Astrocyte (in vitro differentiated cells and primary cell): Measurements from ENCODE around the gene NCOA3. TPM values are rescaled to one million over a fixed set of nuclear protein-coding genes. Genes with fewer than 3 reads are reported as not detected.

Source experiments
- DNase-seq: peaks from one replicate; pipeline ENCODE4 v3.0.0-alpha.2; 2010; ENCODE audit warnings: low read depth
- FAIRE-seq: peaks from 2 replicates; lab custom pipeline; 2011; peaks lifted over from hg19 to GRCh38; lab: Jason Lieb, UNC
- H2AFZ ChIP-seq: 2 replicates; pipeline ENCODE4 v1.6.0; 2012; ENCODE audit warnings: low read depth, low read length, inconsistent platforms
- H3K27ac ChIP-seq: 2 replicates; pipeline ENCODE4 v1.5.1; 2011; ENCODE audit warnings: low read depth, low read length, inconsistent platforms
- H3K27me3 ChIP-seq: 2 replicates; pipeline ENCODE4 v1.6.0; 2011; ENCODE audit warnings: low read length, inconsistent platforms; ENCODE audit not compliant: insufficient read depth
- H3K36me3 ChIP-seq: 2 replicates; pipeline ENCODE4 v1.5.1; 2011; ENCODE audit warnings: low read length, inconsistent platforms; ENCODE audit not compliant: insufficient read depth
- H3K4me1 ChIP-seq: 2 replicates; pipeline ENCODE4 v1.5.1; 2011; ENCODE audit warnings: low read length, inconsistent platforms; ENCODE audit not compliant: insufficient read depth
- H3K4me2 ChIP-seq: 2 replicates; pipeline ENCODE4 v1.6.0; 2012; ENCODE audit warnings: low read length, inconsistent platforms
- H3K4me3 ChIP-seq: 2 replicates; pipeline ENCODE4 v1.5.1; 2011; ENCODE audit warnings: low read depth, mild to moderate bottlenecking, low read length, inconsistent platforms; ENCODE audit not compliant: insufficient read depth
- H3K79me2 ChIP-seq: 2 replicates; pipeline ENCODE4 v1.6.0; 2012; ENCODE audit warnings: mild to moderate bottlenecking, low read length, inconsistent platforms; ENCODE audit not compliant: insufficient read depth
- H3K9ac ChIP-seq: 2 replicates; pipeline ENCODE4 v1.6.0; 2012; ENCODE audit warnings: mild to moderate bottlenecking, low read length, inconsistent platforms
- H3K9me3 ChIP-seq: 2 replicates; pipeline ENCODE4 v1.5.1; 2012; ENCODE audit warnings: low read depth, mild to moderate bottlenecking, low read length, inconsistent platforms; ENCODE audit not compliant: insufficient read depth
- H4K20me1 ChIP-seq: 2 replicates; pipeline ENCODE4 v1.6.0; 2012; ENCODE audit warnings: low read length, inconsistent platforms; ENCODE audit not compliant: insufficient read depth
- H3K27ac Mint-ChIP-seq: one replicate; pipeline ENCODE4 v1.8.0; 2021; ENCODE audit warnings: mild to moderate bottlenecking, mixed read lengths; ENCODE audit not compliant: unreplicated experiment
- H3K27me3 Mint-ChIP-seq: one replicate; pipeline ENCODE4 v1.8.0; 2021; ENCODE audit warnings: low read depth, mixed read lengths; ENCODE audit not compliant: unreplicated experiment
- H3K36me3 Mint-ChIP-seq: one replicate; pipeline ENCODE4 v1.8.0; 2021; ENCODE audit warnings: low read depth, mixed read lengths; ENCODE audit not compliant: unreplicated experiment
- H3K4me1 Mint-ChIP-seq: one replicate; pipeline ENCODE4 v1.8.0; 2021; ENCODE audit warnings: low read depth, mixed read lengths; ENCODE audit not compliant: unreplicated experiment
- H3K4me3 Mint-ChIP-seq: one replicate; pipeline ENCODE4 v1.8.0; 2021; ENCODE audit warnings: mild to moderate bottlenecking, moderate library complexity, mixed read lengths; ENCODE audit not compliant: unreplicated experiment
- H3K9me3 Mint-ChIP-seq: one replicate; pipeline ENCODE4 v1.8.0; 2021; ENCODE audit warnings: mild to moderate bottlenecking, mixed read lengths; ENCODE audit not compliant: unreplicated experiment
- EZH2 ChIP-seq: IDR thresholded peaks from 2 replicates; pipeline ENCODE4 v1.6.1; 2012; ENCODE audit warnings: mild to moderate bottlenecking, low read length, inconsistent platforms; ENCODE audit not compliant: insufficient read depth
- total RNA-seq: library from RNA; stranded (reverse); gene quantifications from 2 replicates; pipeline ENCODE4 v1.2.1, GENCODE V29; 2021
- TF ChIP-seq, protein P1 (sequence below): IDR thresholded peaks from 2 replicates; pipeline ENCODE4 v1.5.1; 2011; ENCODE audit warnings: low read depth, mild to moderate bottlenecking, inconsistent platforms, low read length, moderate library complexity; ENCODE audit not compliant: insufficient read depth

NCOA3 gene
- total RNA-seq, 1 donor from 2014 or later, result 30.5 TPM

DNA sequence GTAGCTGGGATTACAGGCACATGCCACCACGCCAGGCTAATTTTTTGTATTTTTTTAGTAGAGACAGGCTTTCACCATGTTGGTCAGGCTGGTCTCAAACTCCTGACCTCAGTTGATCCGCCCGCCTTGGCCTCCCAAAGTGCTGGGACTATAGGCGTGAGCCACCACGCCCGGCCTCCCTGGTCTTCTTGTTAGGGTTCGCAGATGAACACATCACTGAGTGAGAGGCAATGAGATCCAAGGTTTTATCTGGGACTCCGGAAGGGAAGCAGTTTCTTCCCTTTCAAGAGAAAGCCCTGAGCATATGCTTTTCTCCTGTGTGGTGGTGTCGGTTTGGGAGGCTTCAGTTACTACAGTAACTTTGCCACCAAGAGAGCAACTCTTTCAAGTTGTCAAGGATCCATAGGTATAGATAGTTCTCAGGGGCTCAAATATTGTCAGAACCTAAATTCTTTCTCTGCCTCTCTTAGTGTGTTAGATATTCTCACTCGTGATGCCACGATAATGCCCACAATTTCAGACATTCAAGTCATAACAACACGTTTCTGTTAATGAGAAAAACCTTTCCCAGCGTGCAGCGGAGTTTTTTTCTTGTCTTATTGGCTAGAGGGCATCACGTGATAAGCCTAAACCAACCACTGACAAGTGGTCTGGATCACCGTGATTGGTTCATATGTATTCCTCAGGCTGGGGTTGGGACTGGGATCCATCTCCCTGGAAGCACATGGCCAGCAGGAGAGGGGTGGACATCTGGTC is 36.2 kb upstream of the NCOA3 start:
- Mint-ChIP-seq H3K36me3 (no peaks in the 10 kb centered on the region), H3K4me3 (no peak overlapping the region), H3K27ac (no peak overlapping the region), H3K27me3 (no peaks in the 10 kb centered on the region), H3K9me3 (no peaks in the 10 kb centered on the region), H3K4me1 (peaks cover 13% of the 10 kb centered on the region)
- TF ChIP-seq EZH2, result no peak
- TF ChIP-seq, protein P1, sequence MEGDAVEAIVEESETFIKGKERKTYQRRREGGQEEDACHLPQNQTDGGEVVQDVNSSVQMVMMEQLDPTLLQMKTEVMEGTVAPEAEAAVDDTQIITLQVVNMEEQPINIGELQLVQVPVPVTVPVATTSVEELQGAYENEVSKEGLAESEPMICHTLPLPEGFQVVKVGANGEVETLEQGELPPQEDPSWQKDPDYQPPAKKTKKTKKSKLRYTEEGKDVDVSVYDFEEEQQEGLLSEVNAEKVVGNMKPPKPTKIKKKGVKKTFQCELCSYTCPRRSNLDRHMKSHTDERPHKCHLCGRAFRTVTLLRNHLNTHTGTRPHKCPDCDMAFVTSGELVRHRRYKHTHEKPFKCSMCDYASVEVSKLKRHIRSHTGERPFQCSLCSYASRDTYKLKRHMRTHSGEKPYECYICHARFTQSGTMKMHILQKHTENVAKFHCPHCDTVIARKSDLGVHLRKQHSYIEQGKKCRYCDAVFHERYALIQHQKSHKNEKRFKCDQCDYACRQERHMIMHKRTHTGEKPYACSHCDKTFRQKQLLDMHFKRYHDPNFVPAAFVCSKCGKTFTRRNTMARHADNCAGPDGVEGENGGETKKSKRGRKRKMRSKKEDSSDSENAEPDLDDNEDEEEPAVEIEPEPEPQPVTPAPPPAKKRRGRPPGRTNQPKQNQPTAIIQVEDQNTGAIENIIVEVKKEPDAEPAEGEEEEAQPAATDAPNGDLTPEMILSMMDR, result no peak
- Histone ChIP-seq H3K27ac (no peak overlapping the region), H3K36me3 (no peaks in the 10 kb centered on the region), H3K9ac (no peak overlapping the region), H3K4me1 (peaks cover 10% of the 10 kb centered on the region), H3K27me3 (no peaks in the 10 kb centered on the region), H3K79me2 (no peaks in the 10 kb centered on the region), H2AFZ (no peak overlapping the region), H3K4me2 (no peak overlapping the region), H3K9me3 (no peaks in the 10 kb centered on the region), H4K20me1 (no peaks in the 10 kb centered on the region), H3K4me3 (no peak overlapping the region)
- DNase-seq, result no peak
- FAIRE-seq, result no peak

GRCh38 chr20:47466213-47466612 is 35.5 kb upstream of the NCOA3 start:
- H3K4me3 Mint-ChIP-seq, result no peak overlapping the region
- no peak for DNase-seq
- no peak overlapping the region for H3K9ac ChIP-seq
- no peak overlapping the region for H2AFZ ChIP-seq
- H3K27me3 ChIP-seq, result no peaks in the 10 kb centered on the region
- H3K36me3 ChIP-seq, result no peaks in the 10 kb centered on the region
- no peaks in the 10 kb centered on the region for H3K9me3 ChIP-seq
- H3K4me1 Mint-ChIP-seq, result peaks cover 13% of the 10 kb centered on the region
- no peaks in the 10 kb centered on the region for H3K79me2 ChIP-seq
- no peaks in the 10 kb centered on the region for H3K9me3 Mint-ChIP-seq
- no peak overlapping the region for H3K4me3 ChIP-seq
- no peaks in the 10 kb centered on the region for H4K20me1 ChIP-seq
- H3K27ac ChIP-seq, result no peak overlapping the region
- peaks cover 10% of the 10 kb centered on the region for H3K4me1 ChIP-seq
- no peak for TF ChIP-seq EZH2
- TF ChIP-seq, protein P1, result no peak
- no peak overlapping the region for H3K27ac Mint-ChIP-seq
- FAIRE-seq, result no peak
- no peaks in the 10 kb centered on the region for H3K27me3 Mint-ChIP-seq
- H3K4me2 ChIP-seq, result no peak overlapping the region
- H3K36me3 Mint-ChIP-seq, result no peaks in the 10 kb centered on the region
